Neural cell (in vitro differentiated cells): ENCODE measurements around the gene CEP192.

Experiments used
- TF ChIP-seq, protein P1 (sequence below): fragments of 450-650 bp; IDR thresholded peaks from 2 replicates; pipeline ENCODE4 v1.5.1; 2014; ENCODE audit warnings: antibody characterized with exemption, mild to moderate bottlenecking, moderate library complexity; ENCODE audit not compliant: poor library complexity, severe bottlenecking
- TF ChIP-seq, protein P2 (sequence below): IDR thresholded peaks from 2 replicates; pipeline ENCODE4 v1.6.1; 2012; ENCODE audit warnings: borderline replicate concordance

DNA sequence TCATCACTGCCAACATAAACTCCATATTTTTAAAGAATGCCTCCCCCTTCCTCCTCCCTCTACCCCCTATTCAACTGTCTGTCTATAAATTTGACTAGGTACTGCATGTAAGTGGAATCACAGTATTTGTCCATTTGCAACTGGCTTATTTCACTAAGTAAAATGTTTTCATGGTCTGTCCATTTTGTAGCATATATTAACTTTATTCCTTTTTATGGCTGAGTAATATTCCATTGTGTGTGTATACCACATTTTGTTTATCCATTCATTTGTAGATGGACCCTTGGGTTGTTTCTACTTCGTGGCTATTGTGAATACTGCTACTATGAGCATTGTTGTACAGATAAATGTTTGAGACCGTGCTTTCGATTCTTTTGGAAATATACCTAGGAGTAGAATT, 32.7 kb upstream of the CEP192 start:
- TF ChIP-seq, protein P1, sequence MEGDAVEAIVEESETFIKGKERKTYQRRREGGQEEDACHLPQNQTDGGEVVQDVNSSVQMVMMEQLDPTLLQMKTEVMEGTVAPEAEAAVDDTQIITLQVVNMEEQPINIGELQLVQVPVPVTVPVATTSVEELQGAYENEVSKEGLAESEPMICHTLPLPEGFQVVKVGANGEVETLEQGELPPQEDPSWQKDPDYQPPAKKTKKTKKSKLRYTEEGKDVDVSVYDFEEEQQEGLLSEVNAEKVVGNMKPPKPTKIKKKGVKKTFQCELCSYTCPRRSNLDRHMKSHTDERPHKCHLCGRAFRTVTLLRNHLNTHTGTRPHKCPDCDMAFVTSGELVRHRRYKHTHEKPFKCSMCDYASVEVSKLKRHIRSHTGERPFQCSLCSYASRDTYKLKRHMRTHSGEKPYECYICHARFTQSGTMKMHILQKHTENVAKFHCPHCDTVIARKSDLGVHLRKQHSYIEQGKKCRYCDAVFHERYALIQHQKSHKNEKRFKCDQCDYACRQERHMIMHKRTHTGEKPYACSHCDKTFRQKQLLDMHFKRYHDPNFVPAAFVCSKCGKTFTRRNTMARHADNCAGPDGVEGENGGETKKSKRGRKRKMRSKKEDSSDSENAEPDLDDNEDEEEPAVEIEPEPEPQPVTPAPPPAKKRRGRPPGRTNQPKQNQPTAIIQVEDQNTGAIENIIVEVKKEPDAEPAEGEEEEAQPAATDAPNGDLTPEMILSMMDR = no peak
- TF ChIP-seq, protein P2, sequence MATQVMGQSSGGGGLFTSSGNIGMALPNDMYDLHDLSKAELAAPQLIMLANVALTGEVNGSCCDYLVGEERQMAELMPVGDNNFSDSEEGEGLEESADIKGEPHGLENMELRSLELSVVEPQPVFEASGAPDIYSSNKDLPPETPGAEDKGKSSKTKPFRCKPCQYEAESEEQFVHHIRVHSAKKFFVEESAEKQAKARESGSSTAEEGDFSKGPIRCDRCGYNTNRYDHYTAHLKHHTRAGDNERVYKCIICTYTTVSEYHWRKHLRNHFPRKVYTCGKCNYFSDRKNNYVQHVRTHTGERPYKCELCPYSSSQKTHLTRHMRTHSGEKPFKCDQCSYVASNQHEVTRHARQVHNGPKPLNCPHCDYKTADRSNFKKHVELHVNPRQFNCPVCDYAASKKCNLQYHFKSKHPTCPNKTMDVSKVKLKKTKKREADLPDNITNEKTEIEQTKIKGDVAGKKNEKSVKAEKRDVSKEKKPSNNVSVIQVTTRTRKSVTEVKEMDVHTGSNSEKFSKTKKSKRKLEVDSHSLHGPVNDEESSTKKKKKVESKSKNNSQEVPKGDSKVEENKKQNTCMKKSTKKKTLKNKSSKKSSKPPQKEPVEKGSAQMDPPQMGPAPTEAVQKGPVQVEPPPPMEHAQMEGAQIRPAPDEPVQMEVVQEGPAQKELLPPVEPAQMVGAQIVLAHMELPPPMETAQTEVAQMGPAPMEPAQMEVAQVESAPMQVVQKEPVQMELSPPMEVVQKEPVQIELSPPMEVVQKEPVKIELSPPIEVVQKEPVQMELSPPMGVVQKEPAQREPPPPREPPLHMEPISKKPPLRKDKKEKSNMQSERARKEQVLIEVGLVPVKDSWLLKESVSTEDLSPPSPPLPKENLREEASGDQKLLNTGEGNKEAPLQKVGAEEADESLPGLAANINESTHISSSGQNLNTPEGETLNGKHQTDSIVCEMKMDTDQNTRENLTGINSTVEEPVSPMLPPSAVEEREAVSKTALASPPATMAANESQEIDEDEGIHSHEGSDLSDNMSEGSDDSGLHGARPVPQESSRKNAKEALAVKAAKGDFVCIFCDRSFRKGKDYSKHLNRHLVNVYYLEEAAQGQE = no peak
